Stimulated activated memory B cell treated with anti-CD40 and anti-IgM and Interleukin-4, amounts not matched to agents 10 μg/mL and 1 μg/mL and 100 μg/mL, for 72 hours (primary cell): ENCODE results near the gene HSF4.
"Not testable (repeated sequence)": the region's sequence is repeated elsewhere in the genome, so short reads cannot be mapped to it uniquely, and the experiment has no call there.

Experiments
- ATAC-seq: fragments of 150-1000 bp; cut with Tn5 transposase; 2 replicates; pipeline ENCODE4 v1.10.0; 2021
- H3K27ac Mint-ChIP-seq: one replicate; pipeline ENCODE4 v1.8.0; 2022; ENCODE audit warnings: mild to moderate bottlenecking, mixed read lengths
- H3K27me3 Mint-ChIP-seq: one replicate; pipeline ENCODE4 v1.8.0; 2022; ENCODE audit warnings: mixed read lengths
- H3K36me3 Mint-ChIP-seq: one replicate; pipeline ENCODE4 v1.8.0; 2022; ENCODE audit warnings: mixed read lengths
- H3K4me1 Mint-ChIP-seq: one replicate; pipeline ENCODE4 v1.8.0; 2022; ENCODE audit warnings: mixed read lengths
- H3K4me3 Mint-ChIP-seq: one replicate; pipeline ENCODE4 v1.8.0; 2022; ENCODE audit warnings: mild to moderate bottlenecking, moderate library complexity, mixed read lengths
- H3K9me3 Mint-ChIP-seq: one replicate; pipeline ENCODE4 v1.8.0; 2022; ENCODE audit warnings: mixed read lengths

HSF4 gene

GRCh38 chr16:67164599-67165061 lies at the start of gene HSF4:
Gene HSF4, plus strand, starts transcription at chr16:67164745. Its CDS starts 67 bp downstream, at chr16:67164812.
- H3K4me1 Mint-ChIP-seq, result peaks cover 52% of the 10 kb centered on the region
- H3K9me3 Mint-ChIP-seq, result no peaks in the 10 kb centered on the region
- H3K27me3 Mint-ChIP-seq, result peaks cover 82% of the 10 kb centered on the region
- no peak within 1 kb of the TSS for H3K27ac Mint-ChIP-seq
- H3K36me3 Mint-ChIP-seq, result no peaks in the 10 kb centered on the region
- peak within 1 kb of the TSS; percentile 41 for H3K4me3 Mint-ChIP-seq
- ATAC-seq, result no peak

GRCh38 chr16:67114793-67115192 lies 49.8 kb upstream of the HSF4 start:
- H3K9me3 Mint-ChIP-seq, result no peaks in the 10 kb centered on the region
- peak overlapping the region; percentile 10 for H3K27ac Mint-ChIP-seq
- no peak overlapping the region for H3K4me3 Mint-ChIP-seq
- no peaks in the 10 kb centered on the region for H3K27me3 Mint-ChIP-seq
- no peak for ATAC-seq
- peaks cover 21% of the 10 kb centered on the region for H3K36me3 Mint-ChIP-seq
- peaks cover 49% of the 10 kb centered on the region for H3K4me1 Mint-ChIP-seq

- H3K27me3 Mint-ChIP-seq, result no peaks in the 10 kb centered on the region
- peaks cover 43% of the 10 kb centered on the region for H3K4me1 Mint-ChIP-seq
- peaks cover 27% of the 10 kb centered on the region for H3K36me3 Mint-ChIP-seq
- no peak overlapping the region for H3K4me3 Mint-ChIP-seq
- no peaks in the 10 kb centered on the region for H3K9me3 Mint-ChIP-seq
- H3K27ac Mint-ChIP-seq, result no peak overlapping the region
- no peak for ATAC-seq
Observed at GRCh38 chr16:67115639-67116038, 48.9 kb upstream of the HSF4 start.

- Mint-ChIP-seq H3K4me3 (no peak overlapping the region), H3K4me1 (peaks cover 33% of the 10 kb centered on the region), H3K27ac (no peak overlapping the region), H3K27me3 (no peaks in the 10 kb centered on the region), H3K9me3 (no peaks in the 10 kb centered on the region), H3K36me3 (peaks cover 30% of the 10 kb centered on the region)
- no peak for ATAC-seq
Observed at GRCh38 chr16:67116388-67117311, 47.9 kb upstream of the HSF4 start.

GRCh38 chr16:67117716-67118115 lies 46.8 kb upstream of the HSF4 start:
- Mint-ChIP-seq H3K27me3 (no peaks in the 10 kb centered on the region), H3K36me3 (peaks cover 37% of the 10 kb centered on the region), H3K27ac (no peak overlapping the region), H3K9me3 (no peaks in the 10 kb centered on the region), H3K4me3 (no peak overlapping the region), H3K4me1 (peaks cover 24% of the 10 kb centered on the region)
- ATAC-seq, result no peak

GRCh38 chr16:67120025-67120424 lies 44.5 kb upstream of the HSF4 start:
- Mint-ChIP-seq H3K27me3 (no peaks in the 10 kb centered on the region), H3K9me3 (no peaks in the 10 kb centered on the region), H3K27ac (no peak overlapping the region), H3K4me1 (peaks cover 16% of the 10 kb centered on the region), H3K4me3 (no peak overlapping the region), H3K36me3 (peaks cover 47% of the 10 kb centered on the region)
- no peak for ATAC-seq

- H3K27me3 Mint-ChIP-seq, ATAC-seq, H3K27ac Mint-ChIP-seq, H3K9me3 Mint-ChIP-seq, H3K4me1 Mint-ChIP-seq, H3K4me3 Mint-ChIP-seq: not testable (repeated sequence)
- H3K36me3 Mint-ChIP-seq, result peaks cover 57% of the 10 kb centered on the region
Observed at GRCh38 chr16:67122799-67123198, 41.7 kb upstream of the HSF4 start.

GRCh38 chr16:67128417-67128816 lies 36.1 kb upstream of the HSF4 start:
- no peak overlapping the region for H3K4me3 Mint-ChIP-seq
- no peaks in the 10 kb centered on the region for H3K9me3 Mint-ChIP-seq
- no peak overlapping the region for H3K27ac Mint-ChIP-seq
- H3K36me3 Mint-ChIP-seq, result peaks cover 60% of the 10 kb centered on the region
- H3K4me1 Mint-ChIP-seq, result no peaks in the 10 kb centered on the region
- no peak for ATAC-seq
- H3K27me3 Mint-ChIP-seq, result no peaks in the 10 kb centered on the region

- H3K27me3 Mint-ChIP-seq, result no peaks in the 10 kb centered on the region
Observed at GRCh38 chr16:67128887-67129286, 35.7 kb upstream of the HSF4 start.

GRCh38 chr16:67129422-67129821 lies 35.1 kb upstream of the HSF4 start:
- Mint-ChIP-seq H3K4me3 (no peak overlapping the region), H3K9me3 (no peaks in the 10 kb centered on the region), H3K4me1 (no peaks in the 10 kb centered on the region), H3K27me3 (no peaks in the 10 kb centered on the region), H3K36me3 (peaks cover 57% of the 10 kb centered on the region), H3K27ac (no peak overlapping the region)
- ATAC-seq, result no peak

More at GRCh38 chr16:67128887-67129286, 35.7 kb upstream of the HSF4 start:
- Mint-ChIP-seq H3K36me3 (peaks cover 57% of the 10 kb centered on the region), H3K4me1 (no peaks in the 10 kb centered on the region), H3K9me3 (no peaks in the 10 kb centered on the region), H3K27ac (no peak overlapping the region), H3K4me3 (no peak overlapping the region)
- no peak for ATAC-seq

GRCh38 chr16:67137605-67138004 lies 26.9 kb upstream of the HSF4 start:
- no peaks in the 10 kb centered on the region for H3K9me3 Mint-ChIP-seq
- ATAC-seq, result no peak
- no peak overlapping the region for H3K4me3 Mint-ChIP-seq
- no peak overlapping the region for H3K27ac Mint-ChIP-seq
- H3K27me3 Mint-ChIP-seq, result no peaks in the 10 kb centered on the region
- H3K36me3 Mint-ChIP-seq, result peaks cover 85% of the 10 kb centered on the region
- H3K4me1 Mint-ChIP-seq, result no peaks in the 10 kb centered on the region

- no peaks in the 10 kb centered on the region for H3K27me3 Mint-ChIP-seq
- H3K4me3 Mint-ChIP-seq, result no peak overlapping the region
- H3K4me1 Mint-ChIP-seq, result no peaks in the 10 kb centered on the region
- no peak for ATAC-seq
- no peaks in the 10 kb centered on the region for H3K9me3 Mint-ChIP-seq
- H3K36me3 Mint-ChIP-seq, result peaks cover 89% of the 10 kb centered on the region
- H3K27ac Mint-ChIP-seq, result no peak overlapping the region
Observed at GRCh38 chr16:67141391-67141790, 23.2 kb upstream of the HSF4 start.

GRCh38 chr16:67142342-67142741 lies 22.2 kb upstream of the HSF4 start:
- no peaks in the 10 kb centered on the region for H3K27me3 Mint-ChIP-seq
- H3K9me3 Mint-ChIP-seq, result no peaks in the 10 kb centered on the region
- no peak overlapping the region for H3K4me3 Mint-ChIP-seq
- H3K4me1 Mint-ChIP-seq, result no peaks in the 10 kb centered on the region
- no peak for ATAC-seq
- no peak overlapping the region for H3K27ac Mint-ChIP-seq
- H3K36me3 Mint-ChIP-seq, result peaks cover 89% of the 10 kb centered on the region

GRCh38 chr16:67144943-67145342 lies 19.6 kb upstream of the HSF4 start:
- Mint-ChIP-seq H3K9me3 (no peaks in the 10 kb centered on the region), H3K36me3 (peaks cover 92% of the 10 kb centered on the region), H3K27me3 (peaks cover 19% of the 10 kb centered on the region), H3K4me1 (no peaks in the 10 kb centered on the region), H3K27ac (no peak overlapping the region), H3K4me3 (no peak overlapping the region)
- no peak for ATAC-seq

GRCh38 chr16:67145746-67146145 lies 18.8 kb upstream of the HSF4 start:
- no peak overlapping the region for H3K4me3 Mint-ChIP-seq
- ATAC-seq, result no peak
- H3K4me1 Mint-ChIP-seq, result no peaks in the 10 kb centered on the region
- H3K27me3 Mint-ChIP-seq, result peaks cover 19% of the 10 kb centered on the region
- no peaks in the 10 kb centered on the region for H3K9me3 Mint-ChIP-seq
- H3K36me3 Mint-ChIP-seq, result peaks cover 84% of the 10 kb centered on the region
- no peak overlapping the region for H3K27ac Mint-ChIP-seq
